ENCODE measurements around the gene C14orf132. TPM values are rescaled to one million over a fixed set of nuclear protein-coding genes. Genes with fewer than 3 reads are reported as not detected.

C14orf132 gene
- total and polyA plus RNA-seq, 4 experiments from 2014 or later: 1.2 to 20.6 (median 9.7) TPM

Other genes with a start within 250 kb of the C14orf132 start
- gene TUNAR, start 162.5 kb upstream of the C14orf132 start, total RNA-seq: not detected
- not detected for gene TUNAR, start 162.5 kb upstream of the C14orf132 start, polyA plus RNA-seq
- gene BDKRB2, start 165.5 kb downstream of the C14orf132 start, total RNA-seq: not detected
- not detected for gene BDKRB2, start 165.5 kb downstream of the C14orf132 start, polyA plus RNA-seq
- not detected for gene BDKRB1, start 216.8 kb downstream of the C14orf132 start, total RNA-seq
- gene BDKRB1, start 216.8 kb downstream of the C14orf132 start, polyA plus RNA-seq: not detected

Data from CD4-positive, alpha-beta memory T cell (primary cell).